Measurements from ENCODE around the gene ENAM. TPM values are rescaled to one million over a fixed set of nuclear protein-coding genes. Genes with fewer than 3 reads are reported as not detected.
"Not testable (repeated sequence)": the region's sequence is repeated elsewhere in the genome, so short reads cannot be mapped to it uniquely, and the experiment has no call there.

Gene ENAM
- total RNA-seq, 5 donors from 2014 or later (not counting 1 experiment from before 2014, with no cell fraction given) = not detected

- Histone ChIP-seq H3K27ac (ENCODE audit: low read length) (no peak overlapping the region), H3K36me3 (ENCODE audit: control insufficient read depth in 2 of 2, extremely low read depth in 1 of 2, insufficient read depth in 1 of 2, low read length in 1 of 2) (no peaks in the 10 kb centered on the region), H3K27me3 (replicated peaks in 1 of 2; ENCODE audit: control insufficient read depth in 2 of 2, extremely low read depth in 1 of 2, insufficient read depth in 2 of 2, low read length in 1 of 2) (no peaks in the 10 kb centered on the region), H3K4me1 (ENCODE audit: control insufficient read depth in 1 of 2, extremely low read depth in 1 of 2, insufficient read depth in 2 of 2, low read length in 2 of 2) (peaks cover 2 to 7% of the 10 kb centered on the region in 2 experiments), H3K4me3 (ENCODE audit: control insufficient read depth in 1 of 2, extremely low read depth in 1 of 2, low read length in 1 of 2) (no peak overlapping the region), H3K9me3 (no peaks in the 10 kb centered on the region)
- Mint-ChIP-seq H3K4me1 (peaks cover 7 to 21% (median 15%) of the 10 kb centered on the region in 3 donors), H3K4me3 (no peak overlapping the region), H3K36me3 (no peaks in the 10 kb centered on the region), H3K27ac (peak overlapping the region in 1 of 2 donors; percentile 22), H3K27me3 (no peaks in the 10 kb centered on the region), H3K9me3 (no peaks in the 10 kb centered on the region)
- ChIA-PET POLR2A (interaction anchor here in 1 of 2 donors (0.6 kb wide), 1 partner anchor 329 kb away, joined by 4 read pairs; no protein-coding TSS in a partner anchor), CTCF (interaction anchor here in 1 of 2 donors (1.0 kb wide), 1 partner anchor 23 kb away, joined by 5 read pairs; no protein-coding TSS in a partner anchor)
- ATAC-seq (replicated peaks in 1 of 4) = no peak
- DNase-seq = no peak
These were observed 52.4 kb downstream of the ENAM start for GRCh38 chr4:70680934-70681333.

GRCh38 chr4:70681704-70682103, 53.2 kb downstream of the ENAM start:
- ATAC-seq (replicated peaks in 1 of 4) (no peak), DNase-seq (no peak)
- Histone ChIP-seq H3K27me3 (replicated peaks in 1 of 2; ENCODE audit: control insufficient read depth in 2 of 2, extremely low read depth in 1 of 2, insufficient read depth in 2 of 2, low read length in 1 of 2) (no peaks in the 10 kb centered on the region), H3K36me3 (ENCODE audit: control insufficient read depth in 2 of 2, extremely low read depth in 1 of 2, insufficient read depth in 1 of 2, low read length in 1 of 2) (no peaks in the 10 kb centered on the region), H3K4me3 (ENCODE audit: control insufficient read depth in 1 of 2, extremely low read depth in 1 of 2, low read length in 1 of 2) (no peak overlapping the region), H3K9me3 (no peaks in the 10 kb centered on the region), H3K4me1 (ENCODE audit: control insufficient read depth in 1 of 2, extremely low read depth in 1 of 2, insufficient read depth in 2 of 2, low read length in 2 of 2) (peaks cover 2 to 6% of the 10 kb centered on the region in 2 experiments), H3K27ac (ENCODE audit: low read length) (no peak overlapping the region)
- ChIA-PET CTCF (interaction anchor here in 1 of 2 donors (0.6 kb wide), 1 partner anchor 23 kb away, joined by 5 read pairs; no protein-coding TSS in a partner anchor), POLR2A (interaction anchor here in 1 of 2 donors (0.6 kb wide), 2 partner anchors 14 to 74 kb away, joined by 3 read pairs; no protein-coding TSS in a partner anchor)
- H3K4me3 Mint-ChIP-seq = no peak overlapping the region
- H3K27me3 Mint-ChIP-seq = no peaks in the 10 kb centered on the region
- no peaks in the 10 kb centered on the region for H3K36me3 Mint-ChIP-seq
- no peaks in the 10 kb centered on the region for H3K9me3 Mint-ChIP-seq
- H3K27ac Mint-ChIP-seq = no peak overlapping the region
- H3K4me1 Mint-ChIP-seq = peaks cover 7 to 18% (median 8%) of the 10 kb centered on the region in 3 donors

- not testable (repeated sequence) for H3K27me3 ChIP-seq (replicated peaks in 1 of 2; ENCODE audit: control insufficient read depth in 2 of 2, extremely low read depth in 1 of 2, insufficient read depth in 2 of 2, low read length in 1 of 2); H3K27ac Mint-ChIP-seq; H3K27ac ChIP-seq (ENCODE audit: low read length); H3K36me3 ChIP-seq (ENCODE audit: control insufficient read depth in 2 of 2, extremely low read depth in 1 of 2, insufficient read depth in 1 of 2, low read length in 1 of 2); H3K27me3 Mint-ChIP-seq; H3K4me1 ChIP-seq (ENCODE audit: control insufficient read depth in 1 of 2, extremely low read depth in 1 of 2, insufficient read depth in 2 of 2, low read length in 2 of 2); ATAC-seq (replicated peaks in 1 of 4); H3K4me3 ChIP-seq (ENCODE audit: control insufficient read depth in 1 of 2, extremely low read depth in 1 of 2, low read length in 1 of 2); H3K36me3 Mint-ChIP-seq; H3K4me3 Mint-ChIP-seq; H3K9me3 ChIP-seq; H3K9me3 Mint-ChIP-seq; DNase-seq
- WGBS (ENCODE audit: insufficient coverage) = 100% methylated on average over 1 of the region's 3 CpGs
- POLR2A ChIA-PET = interaction anchor here in 1 of 2 donors (0.6 kb wide), 2 partner anchors 13 to 74 kb away, joined by 3 read pairs; no protein-coding TSS in a partner anchor
- peaks cover 6 to 14% (median 7%) of the 10 kb centered on the region in 3 donors for H3K4me1 Mint-ChIP-seq
- CTCF ChIA-PET = interaction anchor here in 1 of 2 donors (0.6 kb wide), 1 partner anchor 22 kb away, joined by 5 read pairs; no protein-coding TSS in a partner anchor
These were observed 53.6 kb downstream of the ENAM start for GRCh38 chr4:70682142-70682541.

- Mint-ChIP-seq H3K36me3 (peaks cover 14% of the 10 kb centered on the region), H3K4me1 (peaks cover 38 to 42% (median 39%) of the 10 kb centered on the region in 3 donors), H3K27ac (peak overlapping the region; percentile 99), H3K4me3 (peak overlapping the region; percentile 98 to 99 (median 99)), H3K9me3 (no peaks in the 10 kb centered on the region), H3K27me3 (no peaks in the 10 kb centered on the region)
- WGBS (ENCODE audit: insufficient coverage) = 33% methylated on average over 4 of the region's 13 CpGs
- POLR2A ChIA-PET = interaction anchor here (0.5 to 0.8 kb wide), 4 partner anchors 17 to 152 kb away, joined by 3 to 6 read pairs (median 4); no protein-coding TSS in a partner anchor
- peak in 4 of 35 experiments; percentile 4 to 7 (median 6) for DNase-seq
- Histone ChIP-seq H3K9me3 (no peaks in the 10 kb centered on the region), H3K4me3 (ENCODE audit: control insufficient read depth in 1 of 2, extremely low read depth in 1 of 2, low read length in 1 of 2) (peak overlapping the region; percentile 88 to 92), H3K36me3 (ENCODE audit: control insufficient read depth in 2 of 2, extremely low read depth in 1 of 2, insufficient read depth in 1 of 2, low read length in 1 of 2) (peaks cover 0 to 7% of the 10 kb centered on the region in 2 donors), H3K27me3 (replicated peaks in 1 of 2; ENCODE audit: control insufficient read depth in 2 of 2, extremely low read depth in 1 of 2, insufficient read depth in 2 of 2, low read length in 1 of 2) (no peaks in the 10 kb centered on the region), H3K27ac (ENCODE audit: low read length) (peak overlapping the region; percentile 92), H3K4me1 (ENCODE audit: control insufficient read depth in 1 of 2, extremely low read depth in 1 of 2, insufficient read depth in 2 of 2, low read length in 2 of 2) (peaks cover 22 to 26% of the 10 kb centered on the region in 2 experiments)
- CTCF ChIA-PET = interaction anchor here (0.7 to 3.5 kb wide), 5 partner anchors 16 to 323 kb away, joined by 3 to 52 read pairs (median 5); no protein-coding TSS in a partner anchor
- ATAC-seq (replicated peaks in 1 of 4) = no peak
These were observed 58.8 kb downstream of the ENAM start for GRCh38 chr4:70687392-70687791.

- Mint-ChIP-seq H3K36me3 (peaks cover 14% of the 10 kb centered on the region), H3K27ac (peak within 1 kb of the TSS; percentile 99), H3K4me1 (peaks cover 39 to 42% (median 40%) of the 10 kb centered on the region in 3 donors), H3K9me3 (no peaks in the 10 kb centered on the region), H3K27me3 (no peaks in the 10 kb centered on the region), H3K4me3 (peak within 1 kb of the TSS; percentile 98 to 99 (median 99))
- H3K27ac ChIP-seq (ENCODE audit: low read length) = peak within 1 kb of the TSS; percentile 92
- H3K4me3 ChIP-seq (ENCODE audit: control insufficient read depth in 1 of 2, extremely low read depth in 1 of 2, low read length in 1 of 2) = peak within 1 kb of the TSS; percentile 88 to 92
- H3K36me3 ChIP-seq (ENCODE audit: control insufficient read depth in 2 of 2, extremely low read depth in 1 of 2, insufficient read depth in 1 of 2, low read length in 1 of 2) = peaks cover 0 to 11% of the 10 kb centered on the region in 2 donors
- ATAC-seq (replicated peaks in 1 of 4) (peak; percentile 88 to 94 (median 88)), DNase-seq (peak; percentile 84 to 98 (median 89))
- under 1% methylated on average over 56 of the region's 70 CpGs for WGBS (ENCODE audit: insufficient coverage)
- H3K27me3 ChIP-seq (replicated peaks in 1 of 2; ENCODE audit: control insufficient read depth in 2 of 2, extremely low read depth in 1 of 2, insufficient read depth in 2 of 2, low read length in 1 of 2) = no peaks in the 10 kb centered on the region
- H3K9me3 ChIP-seq = no peaks in the 10 kb centered on the region
- POLR2A ChIA-PET = interaction anchor here (0.5 to 2.5 kb wide), 7 partner anchors 16 to 151 kb away, joined by 3 to 14 read pairs (median 3); no protein-coding TSS in a partner anchor
- CTCF ChIA-PET = interaction anchor here (0.5 to 3.5 kb wide), 12 partner anchors 15 to 322 kb away, joined by 3 to 52 read pairs (median 5); no protein-coding TSS in a partner anchor
- H3K4me1 ChIP-seq (ENCODE audit: control insufficient read depth in 1 of 2, extremely low read depth in 1 of 2, insufficient read depth in 2 of 2, low read length in 2 of 2) = peaks cover 22 to 26% of the 10 kb centered on the region in 2 experiments
These were observed 59.6 kb downstream of the ENAM start, which contains the start of gene UTP3 for GRCh38 chr4:70687821-70688794. Gene UTP3 (plus strand): TSS chr4:70688532. CDS start chr4:70688678, 146 bp downstream.

Data from T-cell (primary cell).